Measurements from ENCODE around the gene P2RX1.

The P2RX1 gene

GRCh38 chr17:3957735-3958599 is 41.7 kb upstream of the P2RX1 start:
- no peak for TF ChIP-seq CTCF (IDR thresholded peaks at IDR 0.05; ENCODE audit: insufficient read depth, low read length, poor library complexity, severe bottlenecking)
- DNase-seq (ENCODE audit: extremely low read depth, insufficient read length): no peak
- Histone ChIP-seq H3K36me3 (ENCODE audit: control insufficient read depth, insufficient read depth, low read length) (peaks cover 11% of the 10 kb centered on the region), H3K27me3 (replicated peaks; ENCODE audit: control insufficient read depth, insufficient read depth, low read length) (no peaks in the 10 kb centered on the region), H3K4me3 (replicated peaks; ENCODE audit: low read depth, low read length) (no peak overlapping the region)

- Histone ChIP-seq H3K4me3 (replicated peaks; ENCODE audit: low read depth, low read length) (no peak overlapping the region), H3K27me3 (replicated peaks; ENCODE audit: control insufficient read depth, insufficient read depth, low read length) (no peaks in the 10 kb centered on the region), H3K36me3 (ENCODE audit: control insufficient read depth, insufficient read depth, low read length) (peaks cover 12% of the 10 kb centered on the region)
- DNase-seq (ENCODE audit: extremely low read depth, insufficient read length): no peak
- no peak for TF ChIP-seq CTCF (IDR thresholded peaks at IDR 0.05; ENCODE audit: insufficient read depth, low read length, poor library complexity, severe bottlenecking)
These were observed 40.7 kb upstream of the P2RX1 start for GRCh38 chr17:3956983-3957382.

- no peaks in the 10 kb centered on the region for H3K27me3 ChIP-seq (replicated peaks; ENCODE audit: control insufficient read depth, insufficient read depth, low read length)
- H3K36me3 ChIP-seq (ENCODE audit: control insufficient read depth, insufficient read depth, low read length): peaks cover 12% of the 10 kb centered on the region
- DNase-seq (ENCODE audit: extremely low read depth, insufficient read length): no peak
- no peak for TF ChIP-seq CTCF (IDR thresholded peaks at IDR 0.05; ENCODE audit: insufficient read depth, low read length, poor library complexity, severe bottlenecking)
- H3K4me3 ChIP-seq (replicated peaks; ENCODE audit: low read depth, low read length): no peak overlapping the region
These were observed 40.2 kb upstream of the P2RX1 start for GRCh38 chr17:3956327-3956957.

- no peak for DNase-seq (ENCODE audit: extremely low read depth, insufficient read length)
- peaks cover 13% of the 10 kb centered on the region for H3K36me3 ChIP-seq (ENCODE audit: control insufficient read depth, insufficient read depth, low read length)
- H3K4me3 ChIP-seq (replicated peaks; ENCODE audit: low read depth, low read length): no peak overlapping the region
- H3K27me3 ChIP-seq (replicated peaks; ENCODE audit: control insufficient read depth, insufficient read depth, low read length): no peaks in the 10 kb centered on the region
- no peak for TF ChIP-seq CTCF (IDR thresholded peaks at IDR 0.05; ENCODE audit: insufficient read depth, low read length, poor library complexity, severe bottlenecking)
These were observed 39.4 kb upstream of the P2RX1 start for GRCh38 chr17:3955673-3955988.

- Histone ChIP-seq H3K4me3 (replicated peaks; ENCODE audit: low read depth, low read length) (no peak overlapping the region), H3K27me3 (replicated peaks; ENCODE audit: control insufficient read depth, insufficient read depth, low read length) (no peaks in the 10 kb centered on the region), H3K36me3 (ENCODE audit: control insufficient read depth, insufficient read depth, low read length) (peaks cover 15% of the 10 kb centered on the region)
- DNase-seq (ENCODE audit: extremely low read depth, insufficient read length): no peak
- TF ChIP-seq CTCF (IDR thresholded peaks at IDR 0.05; ENCODE audit: insufficient read depth, low read length, poor library complexity, severe bottlenecking): no peak
These were observed 38.9 kb upstream of the P2RX1 start for GRCh38 chr17:3954976-3955672.
